Right lobe of liver (tissue), 4 donors: ENCODE results near the gene KATNAL1.

ENCODE experiments used
- CTCF ChIP-seq, 4 donors: fragments of 200-600 bp in 3 of 4; fragments of 450-650 bp in 1 of 4; IDR thresholded peaks; one replicate each; pipeline versions ENCODE4 v1.5.1 to v1.8.0; 2016 to 2022; ENCODE audit warnings: antibody characterized with exemption in 4 of 4, mild to moderate bottlenecking in 2 of 4
- POLR2A ChIP-seq: fragments of 450-650 bp; IDR thresholded peaks from one replicate; pipeline ENCODE4 v1.6.1; 2017; ENCODE audit warnings: antibody characterized with exemption, mild to moderate bottlenecking
- donor health status: DM: no; HTN: no; CAD: no.
- donor health status: DM: no; HTN: no; CAD: no.
- donor health status: DM: no; HTN: yes; CAD: no.

GRCh38 chr13:30268673-30269072 is 38.7 kb downstream of the KATNAL1 start:
- TF ChIP-seq CTCF (IDR thresholded peaks at IDR 0.05) (no peak), POLR2A (no peak)
